ENCODE results near the gene LMNB1. TPM values are rescaled to one million over a fixed set of nuclear protein-coding genes. Genes with fewer than 3 reads are reported as not detected.

The LMNB1 gene
- total and polyA plus RNA-seq, 2 of the 13 experiments (the other 11 are each of a cell fraction or from before 2014, with no cell fraction given): 12.5 to 159 TPM

DNA sequence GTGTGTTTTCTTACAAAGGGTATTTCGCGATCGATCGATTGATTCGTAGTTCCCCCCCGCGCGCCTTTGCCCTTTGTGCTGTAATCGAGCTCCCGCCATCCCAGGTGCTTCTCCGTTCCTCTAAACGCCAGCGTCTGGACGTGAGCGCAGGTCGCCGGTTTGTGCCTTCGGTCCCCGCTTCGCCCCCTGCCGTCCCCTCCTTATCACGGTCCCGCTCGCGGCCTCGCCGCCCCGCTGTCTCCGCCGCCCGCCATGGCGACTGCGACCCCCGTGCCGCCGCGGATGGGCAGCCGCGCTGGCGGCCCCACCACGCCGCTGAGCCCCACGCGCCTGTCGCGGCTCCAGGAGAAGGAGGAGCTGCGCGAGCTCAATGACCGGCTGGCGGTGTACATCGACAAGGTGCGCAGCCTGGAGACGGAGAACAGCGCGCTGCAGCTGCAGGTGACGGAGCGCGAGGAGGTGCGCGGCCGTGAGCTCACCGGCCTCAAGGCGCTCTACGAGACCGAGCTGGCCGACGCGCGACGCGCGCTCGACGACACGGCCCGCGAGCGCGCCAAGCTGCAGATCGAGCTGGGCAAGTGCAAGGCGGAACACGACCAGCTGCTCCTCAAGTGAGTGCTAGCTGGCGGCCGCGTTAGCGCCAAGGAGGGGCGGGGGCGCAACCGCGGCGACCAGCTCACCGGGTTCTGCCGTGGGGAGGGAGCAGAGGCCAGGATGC is 480 bp downstream of the LMNB1 start (continued):
- no peak for TF ChIP-seq CENPX (CRISPR knock-in tag; IDR thresholded peaks at IDR 0.05)
- no peak for TF ChIP-seq TEAD2 (CRISPR knock-in tag; IDR thresholded peaks at IDR 0.05)
- TF ChIP-seq ZNF543 (CRISPR knock-in tag; IDR thresholded peaks at IDR 0.05): 0 out of 2 replicates have a peak, but pooled peaks have one; percentile 46
- TF ChIP-seq EED (CRISPR knock-in tag; IDR thresholded peaks at IDR 0.05): peak; percentile 86; the same call in 1 of the 2 replicates
- TF ChIP-seq CBX2 (IDR thresholded peaks at IDR 0.05; ENCODE audit: low read depth, low read length): no peak
- TF ChIP-seq CBX2 (CRISPR knock-in tag; IDR thresholded peaks at IDR 0.05; ENCODE audit: low read depth): no peak
- no peak for TF ChIP-seq ZFP41 (CRISPR knock-in tag; IDR thresholded peaks at IDR 0.05; ENCODE audit: borderline replicate concordance)
- TF ChIP-seq, protein P1, sequence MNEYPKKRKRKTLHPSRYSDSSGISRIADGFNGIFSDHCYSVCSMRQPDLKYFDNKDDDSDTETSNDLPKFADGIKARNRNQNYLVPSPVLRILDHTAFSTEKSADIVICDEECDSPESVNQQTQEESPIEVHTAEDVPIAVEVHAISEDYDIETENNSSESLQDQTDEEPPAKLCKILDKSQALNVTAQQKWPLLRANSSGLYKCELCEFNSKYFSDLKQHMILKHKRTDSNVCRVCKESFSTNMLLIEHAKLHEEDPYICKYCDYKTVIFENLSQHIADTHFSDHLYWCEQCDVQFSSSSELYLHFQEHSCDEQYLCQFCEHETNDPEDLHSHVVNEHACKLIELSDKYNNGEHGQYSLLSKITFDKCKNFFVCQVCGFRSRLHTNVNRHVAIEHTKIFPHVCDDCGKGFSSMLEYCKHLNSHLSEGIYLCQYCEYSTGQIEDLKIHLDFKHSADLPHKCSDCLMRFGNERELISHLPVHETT (CRISPR knock-in tag; conservative IDR thresholded peaks at IDR 0.05): no peak; the same call in 1 of the 2 replicates
- 0 out of 2 replicates have a peak, but pooled peaks have one; percentile 59 for TF ChIP-seq ZNF441 (CRISPR knock-in tag; IDR thresholded peaks at IDR 0.05; ENCODE audit: borderline replicate concordance)
- TF ChIP-seq, protein P2, sequence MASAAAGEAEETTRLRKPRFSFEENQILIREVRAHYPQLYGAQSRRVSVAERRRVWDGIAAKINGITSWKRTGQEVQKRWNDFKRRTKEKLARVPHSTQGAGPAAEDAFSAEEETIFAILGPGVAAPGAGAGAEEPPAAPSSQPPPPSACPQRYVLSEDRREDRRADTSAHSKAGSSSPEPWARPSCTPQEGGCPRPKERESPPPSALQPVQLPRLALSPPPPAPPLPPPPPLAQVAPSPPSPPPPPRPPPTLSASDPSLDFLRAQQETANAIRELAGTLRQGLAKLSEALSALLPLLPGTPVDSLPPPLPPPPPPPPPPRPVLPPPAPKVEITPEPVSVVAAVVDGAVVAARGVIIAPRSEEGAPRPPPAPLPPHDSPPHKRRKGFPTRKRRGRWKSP (CRISPR knock-in tag; IDR thresholded peaks at IDR 0.05): peak; percentile 99
- TF ChIP-seq ZNF274 (CRISPR knock-in tag; IDR thresholded peaks at IDR 0.05): peak; percentile 26; the same call in 1 of the 2 replicates
- TF ChIP-seq ZNF589 (CRISPR knock-in tag; conservative IDR thresholded peaks at IDR 0.05): peak; percentile 12; the same call in 1 of the 2 replicates
- TF ChIP-seq ZNF891 (CRISPR knock-in tag; IDR thresholded peaks at IDR 0.05): 0 out of 2 replicates have a peak, but pooled peaks have one; percentile 5
- TF ChIP-seq, protein P3, sequence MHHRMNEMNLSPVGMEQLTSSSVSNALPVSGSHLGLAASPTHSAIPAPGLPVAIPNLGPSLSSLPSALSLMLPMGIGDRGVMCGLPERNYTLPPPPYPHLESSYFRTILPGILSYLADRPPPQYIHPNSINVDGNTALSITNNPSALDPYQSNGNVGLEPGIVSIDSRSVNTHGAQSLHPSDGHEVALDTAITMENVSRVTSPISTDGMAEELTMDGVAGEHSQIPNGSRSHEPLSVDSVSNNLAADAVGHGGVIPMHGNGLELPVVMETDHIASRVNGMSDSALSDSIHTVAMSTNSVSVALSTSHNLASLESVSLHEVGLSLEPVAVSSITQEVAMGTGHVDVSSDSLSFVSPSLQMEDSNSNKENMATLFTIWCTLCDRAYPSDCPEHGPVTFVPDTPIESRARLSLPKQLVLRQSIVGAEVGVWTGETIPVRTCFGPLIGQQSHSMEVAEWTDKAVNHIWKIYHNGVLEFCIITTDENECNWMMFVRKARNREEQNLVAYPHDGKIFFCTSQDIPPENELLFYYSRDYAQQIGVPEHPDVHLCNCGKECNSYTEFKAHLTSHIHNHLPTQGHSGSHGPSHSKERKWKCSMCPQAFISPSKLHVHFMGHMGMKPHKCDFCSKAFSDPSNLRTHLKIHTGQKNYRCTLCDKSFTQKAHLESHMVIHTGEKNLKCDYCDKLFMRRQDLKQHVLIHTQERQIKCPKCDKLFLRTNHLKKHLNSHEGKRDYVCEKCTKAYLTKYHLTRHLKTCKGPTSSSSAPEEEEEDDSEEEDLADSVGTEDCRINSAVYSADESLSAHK (CRISPR knock-in tag; IDR thresholded peaks at IDR 0.05; ENCODE audit: borderline replicate concordance): 0 out of 2 replicates have a peak, but pooled peaks have one; percentile 17
- TF ChIP-seq, protein P4, sequence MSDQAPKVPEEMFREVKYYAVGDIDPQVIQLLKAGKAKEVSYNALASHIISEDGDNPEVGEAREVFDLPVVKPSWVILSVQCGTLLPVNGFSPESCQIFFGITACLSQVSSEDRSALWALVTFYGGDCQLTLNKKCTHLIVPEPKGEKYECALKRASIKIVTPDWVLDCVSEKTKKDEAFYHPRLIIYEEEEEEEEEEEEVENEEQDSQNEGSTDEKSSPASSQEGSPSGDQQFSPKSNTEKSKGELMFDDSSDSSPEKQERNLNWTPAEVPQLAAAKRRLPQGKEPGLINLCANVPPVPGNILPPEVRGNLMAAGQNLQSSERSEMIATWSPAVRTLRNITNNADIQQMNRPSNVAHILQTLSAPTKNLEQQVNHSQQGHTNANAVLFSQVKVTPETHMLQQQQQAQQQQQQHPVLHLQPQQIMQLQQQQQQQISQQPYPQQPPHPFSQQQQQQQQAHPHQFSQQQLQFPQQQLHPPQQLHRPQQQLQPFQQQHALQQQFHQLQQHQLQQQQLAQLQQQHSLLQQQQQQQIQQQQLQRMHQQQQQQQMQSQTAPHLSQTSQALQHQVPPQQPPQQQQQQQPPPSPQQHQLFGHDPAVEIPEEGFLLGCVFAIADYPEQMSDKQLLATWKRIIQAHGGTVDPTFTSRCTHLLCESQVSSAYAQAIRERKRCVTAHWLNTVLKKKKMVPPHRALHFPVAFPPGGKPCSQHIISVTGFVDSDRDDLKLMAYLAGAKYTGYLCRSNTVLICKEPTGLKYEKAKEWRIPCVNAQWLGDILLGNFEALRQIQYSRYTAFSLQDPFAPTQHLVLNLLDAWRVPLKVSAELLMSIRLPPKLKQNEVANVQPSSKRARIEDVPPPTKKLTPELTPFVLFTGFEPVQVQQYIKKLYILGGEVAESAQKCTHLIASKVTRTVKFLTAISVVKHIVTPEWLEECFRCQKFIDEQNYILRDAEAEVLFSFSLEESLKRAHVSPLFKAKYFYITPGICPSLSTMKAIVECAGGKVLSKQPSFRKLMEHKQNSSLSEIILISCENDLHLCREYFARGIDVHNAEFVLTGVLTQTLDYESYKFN (CRISPR knock-in tag; conservative IDR thresholded peaks at IDR 0.05): no peak
- TF ChIP-seq, protein P5, sequence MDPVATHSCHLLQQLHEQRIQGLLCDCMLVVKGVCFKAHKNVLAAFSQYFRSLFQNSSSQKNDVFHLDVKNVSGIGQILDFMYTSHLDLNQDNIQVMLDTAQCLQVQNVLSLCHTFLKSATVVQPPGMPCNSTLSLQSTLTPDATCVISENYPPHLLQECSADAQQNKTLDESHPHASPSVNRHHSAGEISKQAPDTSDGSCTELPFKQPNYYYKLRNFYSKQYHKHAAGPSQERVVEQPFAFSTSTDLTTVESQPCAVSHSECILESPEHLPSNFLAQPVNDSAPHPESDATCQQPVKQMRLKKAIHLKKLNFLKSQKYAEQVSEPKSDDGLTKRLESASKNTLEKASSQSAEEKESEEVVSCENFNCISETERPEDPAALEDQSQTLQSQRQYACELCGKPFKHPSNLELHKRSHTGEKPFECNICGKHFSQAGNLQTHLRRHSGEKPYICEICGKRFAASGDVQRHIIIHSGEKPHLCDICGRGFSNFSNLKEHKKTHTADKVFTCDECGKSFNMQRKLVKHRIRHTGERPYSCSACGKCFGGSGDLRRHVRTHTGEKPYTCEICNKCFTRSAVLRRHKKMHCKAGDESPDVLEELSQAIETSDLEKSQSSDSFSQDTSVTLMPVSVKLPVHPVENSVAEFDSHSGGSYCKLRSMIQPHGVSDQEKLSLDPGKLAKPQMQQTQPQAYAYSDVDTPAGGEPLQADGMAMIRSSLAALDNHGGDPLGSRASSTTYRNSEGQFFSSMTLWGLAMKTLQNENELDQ (CRISPR knock-in tag; IDR thresholded peaks at IDR 0.05; ENCODE audit: borderline replicate concordance): no peak
- TF ChIP-seq PRMT3 (CRISPR knock-in tag; IDR thresholded peaks at IDR 0.05; ENCODE audit: borderline replicate concordance, low read depth): peak; percentile 41; the same call in 1 of the 2 replicates
